ENCODE data around the gene MEIOSIN. TPM values are rescaled to one million over a fixed set of nuclear protein-coding genes. Genes with fewer than 3 reads are reported as not detected.
A peak's percentile ranks its signal among the peaks of the same experiment; 100 is the strongest.

The MEIOSIN gene
- total and polyA plus RNA-seq, 9 of the 15 experiments (the other 6 are each of a cell fraction or from before 2014, with no cell fraction given), result 0.06 to 2.0 (median 0.76) TPM

GRCh38 chr19:45798995-45799517 lies 65.8 kb downstream of the MEIOSIN start (continued):
- TF ChIP-seq CEBPG (CRISPR knock-in tag; IDR thresholded peaks at IDR 0.05) (no peak), CEBPG (tag; conservative IDR thresholded peaks at IDR 0.05 in 1 of 2, IDR thresholded peaks at IDR 0.05 in 1 of 2) (0 out of 4 replicates have a peak, but pooled peaks of 1 of the 2 experiments have one; percentile 45), STAT5A (IDR thresholded peaks at IDR 0.05; ENCODE audit: borderline replicate concordance, low read length) (peak; percentile 38; the same call in 1 of the 2 replicates), CBX1 (IDR thresholded peaks at IDR 0.05; ENCODE audit: low read depth) (no peak), KDM1A (IDR thresholded peaks at IDR 0.05) (peak; percentile 58 to 66; a peak in 2 of 4 replicates), NR2F6 (CRISPR knock-in tag; IDR thresholded peaks at IDR 0.05) (no peak), ZNF584 (CRISPR knock-in tag; IDR thresholded peaks at IDR 0.05; ENCODE audit: low read depth) (no peak), MAZ (CRISPR knock-in tag; conservative IDR thresholded peaks at IDR 0.05 in 1 of 2, IDR thresholded peaks at IDR 0.05 in 1 of 2) (peak in 1 of 2 experiments; percentile 42; a peak in 1 of 4 replicates), HLTF (IDR thresholded peaks at IDR 0.05) (no peak), SMC3 (conservative IDR thresholded peaks at IDR 0.05; ENCODE audit: insufficient read depth, low read depth, low read length) (peak; percentile 66; the same call in 1 of the 2 replicates), PCBP2 (IDR thresholded peaks at IDR 0.05; ENCODE audit: low read depth, low read length, poor library complexity, severe bottlenecking) (no peak), EGR1 (conservative IDR thresholded peaks at IDR 0.05) (peak; percentile 54), CTBP1 (IDR thresholded peaks at IDR 0.05; ENCODE audit: borderline replicate concordance) (0 out of 2 replicates have a peak, but pooled peaks have one; percentile 25), KLF16 (IDR thresholded peaks at IDR 0.05) (peak; percentile 21; the same call in 1 of the 2 replicates), ZNF764 (CRISPR knock-in tag; IDR thresholded peaks at IDR 0.05; ENCODE audit: low read depth) (peak; percentile 43; the same call in 1 of the 2 replicates), RAD21 (CRISPR knock-in tag; conservative IDR thresholded peaks at IDR 0.05 in 1 of 2, IDR thresholded peaks at IDR 0.05 in 1 of 2) (peak; percentile 41 to 64), EHMT2 (IDR thresholded peaks at IDR 0.05) (no peak)
- TF ChIP-seq, protein P1, sequence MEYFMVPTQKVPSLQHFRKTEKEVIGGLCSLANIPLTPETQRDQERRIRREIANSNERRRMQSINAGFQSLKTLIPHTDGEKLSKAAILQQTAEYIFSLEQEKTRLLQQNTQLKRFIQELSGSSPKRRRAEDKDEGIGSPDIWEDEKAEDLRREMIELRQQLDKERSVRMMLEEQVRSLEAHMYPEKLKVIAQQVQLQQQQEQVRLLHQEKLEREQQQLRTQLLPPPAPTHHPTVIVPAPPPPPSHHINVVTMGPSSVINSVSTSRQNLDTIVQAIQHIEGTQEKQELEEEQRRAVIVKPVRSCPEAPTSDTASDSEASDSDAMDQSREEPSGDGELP (CRISPR knock-in tag; IDR thresholded peaks at IDR 0.05; ENCODE audit: borderline replicate concordance), result peak; percentile 41; the same call in 1 of the 2 replicates
